ENCODE measurements around the gene NOP56. TPM values are rescaled to one million over a fixed set of nuclear protein-coding genes. Genes with fewer than 3 reads are reported as not detected.

NOP56 gene
- total and polyA plus RNA-seq, 2 of the 4 experiments (the other 2 are of a cell fraction): 189 to 231 TPM

GRCh38 chr20:2703716-2704475 is 51.5 kb downstream of the NOP56 start:
- Histone ChIP-seq H3K27me3 (ENCODE audit: control insufficient read depth, insufficient read depth, low read length) (peaks cover 40% of the 10 kb centered on the region), H2AK9ac (replicated peaks; ENCODE audit: low read depth, low read length, poor library complexity) (no peak overlapping the region), H4K8ac (ENCODE audit: low read depth in 2 of 2, low read length in 2 of 2) (no peak overlapping the region), H3K4ac (ENCODE audit: low read depth, low read length) (no peak overlapping the region), H3K4me2 (ENCODE audit: low read depth, low read length) (no peak overlapping the region), H4K20me1 (ENCODE audit: insufficient read depth, low read length) (no peaks in the 10 kb centered on the region; the same call in 1 of the 2 replicates), H3K18ac (ENCODE audit: low read depth, low read length) (no peak overlapping the region), H2AFZ (replicated peaks; ENCODE audit: low read length, poor library complexity) (no peak overlapping the region), H4K91ac (ENCODE audit: insufficient read depth, low read depth, low read length) (no peak overlapping the region), H3K27ac (ENCODE audit: insufficient read depth, low read length) (no peak overlapping the region), H3K56ac (ENCODE audit: extremely low read depth, insufficient read depth, low read length) (no peak overlapping the region), H2BK20ac (ENCODE audit: low read depth, low read length) (no peak overlapping the region), H2BK5ac (ENCODE audit: low read depth, low read length, poor library complexity, severe bottlenecking) (no peak overlapping the region), H2BK120ac (ENCODE audit: low read depth, low read length) (no peak overlapping the region), H3K9me3 (ENCODE audit: control insufficient read depth, insufficient read depth, low read length) (no peaks in the 10 kb centered on the region), H3K9ac (ENCODE audit: low read depth, low read length) (no peak overlapping the region), H3K9me1 (ENCODE audit: insufficient read depth, low read length) (no peaks in the 10 kb centered on the region), H3K23ac (ENCODE audit: low read depth, low read length) (no peak overlapping the region), H2AK5ac (ENCODE audit: low read depth, low read length) (no peak overlapping the region), H3K36me3 (ENCODE audit: control insufficient read depth, insufficient read depth, low read length) (no peaks in the 10 kb centered on the region), H3K14ac (replicated peaks; ENCODE audit: low read depth, low read length) (no peak overlapping the region), H3K4me1 (ENCODE audit: control insufficient read depth, insufficient read depth, low read length) (no peaks in the 10 kb centered on the region), H3K79me1 (ENCODE audit: low read depth in 1 of 2, low read length in 2 of 2) (no peaks in the 10 kb centered on the region), H3K4me3 (ENCODE audit: insufficient read depth, low read depth, low read length) (no peak overlapping the region), H2BK15ac (ENCODE audit: low read depth, low read length) (no peak overlapping the region), H4K5ac (ENCODE audit: low read depth, low read length) (no peak overlapping the region)
- TF ChIP-seq ELK1 (IDR thresholded peaks at IDR 0.05; ENCODE audit: borderline replicate concordance, low read depth, low read length) (no peak), USF2 (IDR thresholded peaks at IDR 0.05; ENCODE audit: low read depth, low read length) (no peak), CEBPB (IDR thresholded peaks at IDR 0.05; ENCODE audit: low read depth, low read length) (no peak), RCOR1 (IDR thresholded peaks at IDR 0.05; ENCODE audit: insufficient replicate concordance, low read length) (no peak), CTCF (conservative IDR thresholded peaks at IDR 0.05; ENCODE audit: low read depth, low read length) (no peak), RAD21 (IDR thresholded peaks at IDR 0.05; ENCODE audit: low read length) (no peak), MXI1 (IDR thresholded peaks at IDR 0.05; ENCODE audit: borderline replicate concordance, low read depth, low read length) (no peak), RFX5 (IDR thresholded peaks at IDR 0.05; ENCODE audit: low read depth, low read length) (no peak), BHLHE40 (IDR thresholded peaks at IDR 0.05; ENCODE audit: low read depth, low read length) (no peak), SMC3 (IDR thresholded peaks at IDR 0.05; ENCODE audit: low read depth, low read length) (no peak), FOS (IDR thresholded peaks at IDR 0.05; ENCODE audit: low read depth, low read length) (no peak), NFE2L2 (IDR thresholded peaks at IDR 0.05; ENCODE audit: low read depth, low read length) (no peak), POLR2A (IDR thresholded peaks at IDR 0.05; ENCODE audit: low read depth, low read length) (no peak)
- WGBS, 2 experiments (ENCODE audit: extremely low coverage in 2 of 2, insufficient read length in 1 of 2): no CpG with 5 or more reads among the region's 8 CpGs
- in situ Hi-C loops (cut with MboI; ENCODE audit: low sequenced_read_pairs): no loop called here
- ChIA-PET POLR2A (ENCODE audit: unreplicated experiment) (no interaction called here), CTCF (no interaction called here)
- BruUV-seq (replicated peaks): no TSS peak
- intact Hi-C loops (cut with micrococcal nuclease): no loop called here
- DNase-seq (no peak), ATAC-seq (ENCODE audit: low read depth) (no peak)
- dilution Hi-C loops (cut with HindIII; ENCODE audit: low sequenced_read_pairs, unreplicated experiment): no loop called here
